Measurements from ENCODE around the gene PLCG1.

DNA sequence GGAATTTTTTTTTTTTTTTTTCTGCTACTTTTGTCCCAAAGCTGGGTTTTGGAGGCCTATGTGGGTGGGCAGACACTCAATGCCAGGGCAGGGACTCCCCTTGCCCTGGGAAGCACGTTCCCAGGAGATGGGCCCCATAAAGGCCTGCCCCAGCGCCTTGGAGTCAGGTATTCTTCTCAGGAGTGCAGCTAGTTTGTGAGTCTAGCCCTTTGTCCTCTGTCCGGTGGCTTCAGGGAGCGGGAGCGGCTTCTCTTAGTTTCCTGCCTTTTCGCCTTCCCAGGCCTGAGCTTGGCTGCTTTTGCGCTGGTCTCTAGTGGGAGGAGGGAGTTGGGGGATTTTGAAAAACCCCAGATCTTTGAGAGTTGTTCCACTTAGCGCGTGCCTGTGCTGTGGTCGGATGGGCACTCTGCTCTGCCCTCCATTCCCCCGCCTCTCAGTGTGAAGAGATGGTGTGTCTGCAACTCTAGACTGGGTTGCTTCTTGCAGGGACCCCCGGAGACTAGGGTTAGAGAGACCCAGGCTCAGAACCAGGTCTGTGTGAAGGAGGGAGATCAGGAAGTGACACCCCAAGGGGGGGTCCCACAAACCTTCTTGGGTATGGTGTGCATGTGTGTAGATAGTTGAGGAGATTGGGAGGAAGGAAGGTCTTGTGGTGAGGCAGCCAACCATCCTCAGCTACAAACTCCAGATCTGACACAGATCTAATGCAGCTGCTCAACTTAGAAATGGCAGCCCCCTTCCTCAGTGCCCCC is 1.3 kb downstream of the PLCG1 start:
- no peak for TF ChIP-seq CTCF (IDR thresholded peaks at IDR 0.05)
- TF ChIP-seq POLR2A (IDR thresholded peaks at IDR 0.05) = no peak

All from adrenal gland (tissue), 5 donors.